WI38 (cell line): ENCODE data around the gene SCYGR5.
"Not testable (repeated sequence)": the region's sequence is repeated elsewhere in the genome, so short reads cannot be mapped to it uniquely, and the experiment has no call there.

Source experiments
- H3K4me3 ChIP-seq: 2 replicates; pipeline ENCODE4 v1.5.1; 2011; ENCODE audit warnings: low read depth, mild to moderate bottlenecking, control low read depth, low read length
- TF ChIP-seq, protein P1 (sequence below): IDR thresholded peaks from 2 replicates; pipeline ENCODE4 v1.5.1; 2012; ENCODE audit warnings: low read depth, mild to moderate bottlenecking, control low read depth, low read length

The SCYGR5 gene, protein sequence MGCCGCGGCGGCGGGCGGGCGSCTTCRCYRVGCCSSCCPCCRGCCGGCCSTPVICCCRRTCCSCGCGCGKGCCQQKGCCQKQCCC

DNA sequence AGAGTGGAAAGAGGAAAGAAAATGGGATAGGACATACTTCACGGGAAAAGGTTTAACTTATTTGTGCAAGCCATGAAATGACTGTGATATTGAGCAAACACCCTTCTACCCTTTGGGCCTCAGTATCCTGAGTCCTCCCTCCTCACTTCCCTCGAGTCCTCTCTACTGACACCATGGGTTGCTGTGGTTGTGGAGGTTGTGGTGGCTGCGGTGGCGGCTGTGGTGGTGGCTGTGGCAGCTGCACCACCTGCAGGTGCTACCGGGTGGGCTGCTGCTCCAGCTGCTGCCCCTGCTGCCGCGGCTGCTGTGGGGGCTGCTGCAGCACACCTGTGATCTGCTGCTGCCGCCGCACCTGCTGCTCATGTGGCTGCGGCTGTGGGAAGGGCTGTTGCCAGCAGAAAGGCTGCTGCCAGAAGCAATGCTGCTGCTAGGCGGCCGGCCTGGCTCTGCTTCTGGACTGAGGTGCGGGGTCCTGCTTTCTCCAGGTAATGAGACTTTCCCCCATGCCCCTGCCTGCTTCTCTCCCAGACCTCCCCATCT, at the start of gene SCYGR5:
Gene SCYGR5 (plus strand): TSS at position 174 of the 540 bp plus-strand sequence. CDS start 0 bp downstream, at position 174.
- H3K4me3 ChIP-seq, result not testable (repeated sequence)

DNA sequence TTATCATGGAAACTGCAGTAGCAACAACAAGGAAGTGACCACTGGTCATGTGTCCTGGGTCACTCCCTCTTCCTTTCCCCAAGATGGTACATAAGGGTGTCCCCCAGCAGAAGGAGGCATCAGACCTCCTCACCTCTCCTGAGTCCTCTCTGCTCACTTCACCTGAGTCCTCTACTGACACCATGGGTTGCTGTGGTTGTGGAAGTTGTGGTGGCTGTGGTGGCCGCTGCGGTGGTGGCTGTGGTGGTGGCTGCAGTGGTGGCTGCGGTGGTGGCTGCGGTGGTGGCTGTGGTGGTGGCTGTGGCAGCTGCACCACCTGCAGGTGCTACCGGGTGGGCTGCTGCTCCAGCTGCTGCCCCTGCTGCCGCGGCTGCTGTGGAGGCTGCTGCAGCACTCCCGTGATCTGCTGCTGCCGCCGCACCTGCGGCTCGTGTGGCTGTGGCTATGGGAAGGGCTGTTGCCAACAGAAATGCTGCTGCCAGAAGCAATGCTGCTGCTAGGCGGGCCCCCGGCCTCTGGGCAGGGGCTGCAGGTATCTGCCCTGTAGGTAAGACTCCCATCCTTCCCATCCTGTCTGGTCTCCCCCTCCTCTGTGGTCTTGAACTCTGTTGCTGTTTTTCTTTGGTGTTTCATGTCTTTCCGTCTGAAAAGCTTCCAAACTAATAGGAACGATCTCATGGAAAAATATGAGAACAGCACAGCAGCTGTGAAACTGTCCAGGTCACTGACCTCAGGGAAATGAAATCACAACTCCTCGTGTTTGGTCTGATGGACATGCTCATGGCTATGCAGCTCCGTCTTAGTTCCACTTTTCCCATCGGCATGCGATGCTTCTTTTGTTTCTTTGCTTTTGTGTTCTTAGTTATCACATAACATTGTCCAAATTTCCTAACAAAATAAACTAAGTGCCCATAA, 49.0 kb upstream of the SCYGR5 start, which contains the start of gene SCYGR4:
Gene SCYGR4 (plus strand): TSS at position 183 of the 915 bp plus-strand sequence. CDS start 0 bp downstream, at position 183.
- no peak within 1 kb of the TSS for H3K4me3 ChIP-seq
- TF ChIP-seq, protein P1, sequence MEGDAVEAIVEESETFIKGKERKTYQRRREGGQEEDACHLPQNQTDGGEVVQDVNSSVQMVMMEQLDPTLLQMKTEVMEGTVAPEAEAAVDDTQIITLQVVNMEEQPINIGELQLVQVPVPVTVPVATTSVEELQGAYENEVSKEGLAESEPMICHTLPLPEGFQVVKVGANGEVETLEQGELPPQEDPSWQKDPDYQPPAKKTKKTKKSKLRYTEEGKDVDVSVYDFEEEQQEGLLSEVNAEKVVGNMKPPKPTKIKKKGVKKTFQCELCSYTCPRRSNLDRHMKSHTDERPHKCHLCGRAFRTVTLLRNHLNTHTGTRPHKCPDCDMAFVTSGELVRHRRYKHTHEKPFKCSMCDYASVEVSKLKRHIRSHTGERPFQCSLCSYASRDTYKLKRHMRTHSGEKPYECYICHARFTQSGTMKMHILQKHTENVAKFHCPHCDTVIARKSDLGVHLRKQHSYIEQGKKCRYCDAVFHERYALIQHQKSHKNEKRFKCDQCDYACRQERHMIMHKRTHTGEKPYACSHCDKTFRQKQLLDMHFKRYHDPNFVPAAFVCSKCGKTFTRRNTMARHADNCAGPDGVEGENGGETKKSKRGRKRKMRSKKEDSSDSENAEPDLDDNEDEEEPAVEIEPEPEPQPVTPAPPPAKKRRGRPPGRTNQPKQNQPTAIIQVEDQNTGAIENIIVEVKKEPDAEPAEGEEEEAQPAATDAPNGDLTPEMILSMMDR, result no peak

DNA sequence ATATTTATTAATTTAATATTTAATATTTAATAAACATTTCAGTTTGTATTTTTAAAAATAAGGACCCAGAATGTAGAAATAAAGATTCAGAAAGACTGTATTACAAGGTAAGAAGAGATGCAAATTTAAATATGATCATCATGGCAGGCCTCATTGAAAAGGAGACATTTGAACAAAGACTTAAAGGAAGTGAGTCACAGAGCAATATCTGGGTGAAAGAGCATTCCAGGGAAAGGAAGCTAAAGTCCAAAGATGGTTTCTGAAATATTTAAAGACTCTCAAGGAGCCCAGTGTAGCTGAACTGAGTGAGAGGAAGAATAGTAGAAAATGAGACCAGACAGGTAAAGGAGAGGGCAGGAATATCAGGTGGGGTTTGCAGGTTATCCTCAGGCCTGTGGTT, 43.4 kb upstream of the SCYGR5 start:
- H3K4me3 ChIP-seq, result no peak overlapping the region
- TF ChIP-seq, protein P1, result no peak

DNA sequence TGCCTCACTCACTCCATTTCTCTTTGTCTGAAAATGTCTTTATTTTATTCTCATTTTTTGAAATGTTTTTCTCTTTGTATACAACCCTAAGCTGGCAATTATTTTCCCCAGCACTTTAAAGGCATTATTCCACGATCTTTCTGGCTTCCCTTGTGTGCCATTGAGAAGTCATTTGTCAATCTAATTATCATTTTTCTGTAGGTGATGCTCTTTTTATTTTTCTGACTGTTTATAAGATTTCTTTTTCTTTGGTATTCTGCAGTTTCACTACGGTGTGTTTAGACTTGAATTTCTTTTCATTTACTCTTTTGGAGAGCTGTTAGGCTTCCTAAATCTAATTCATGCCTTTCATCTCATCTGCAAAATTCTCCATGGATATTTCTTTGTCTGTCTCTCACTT, 41.2 kb upstream of the SCYGR5 start:
- TF ChIP-seq, protein P1, result no peak
- no peak overlapping the region for H3K4me3 ChIP-seq

DNA sequence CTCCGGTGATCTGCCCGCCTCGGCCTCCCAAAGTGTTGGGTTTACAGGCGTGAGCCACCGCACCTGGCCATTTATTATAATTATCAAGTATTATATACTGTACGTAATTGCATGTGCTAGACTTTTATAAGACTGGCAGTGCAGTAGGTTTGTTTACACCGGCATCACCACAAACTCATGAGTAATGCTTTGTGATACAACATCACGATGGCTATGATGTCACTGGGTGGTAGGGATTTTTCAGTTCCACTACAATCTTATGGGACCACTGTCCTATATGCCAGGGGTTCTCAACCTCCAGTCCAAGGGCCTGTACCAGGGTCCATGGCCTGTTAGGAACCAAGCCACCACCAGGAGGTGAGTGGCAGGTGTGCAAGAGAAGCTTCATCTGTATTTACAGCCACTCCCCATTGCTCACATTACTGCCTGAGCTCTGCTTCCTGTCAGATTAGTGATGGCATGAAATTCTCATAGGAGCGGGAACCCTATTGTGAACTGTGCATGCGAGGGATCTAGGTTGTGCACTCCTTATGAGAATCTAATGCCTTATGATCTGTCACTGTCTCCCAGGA, 39.9 kb upstream of the SCYGR5 start:
- TF ChIP-seq, protein P1, result no peak
- no peak overlapping the region for H3K4me3 ChIP-seq

DNA sequence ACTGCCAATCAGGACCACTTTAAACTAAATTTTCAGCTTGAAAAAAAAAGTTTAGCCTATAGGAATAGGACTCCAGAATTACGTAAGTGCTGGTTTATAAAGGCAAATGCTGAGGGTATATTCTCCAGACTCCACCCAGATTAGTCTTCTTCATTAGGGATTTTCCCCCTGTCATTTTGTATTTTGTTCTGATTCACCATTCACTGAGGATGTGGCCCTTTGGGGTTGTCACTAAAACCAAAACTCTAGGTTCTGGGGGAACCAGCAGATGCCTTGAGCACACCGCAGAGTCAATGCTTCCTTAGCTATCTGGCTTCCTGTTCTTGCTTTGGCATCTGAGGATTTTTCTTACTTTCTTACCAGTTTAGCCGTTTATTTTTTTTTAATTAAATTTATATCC, 38.8 kb upstream of the SCYGR5 start:
- no peak overlapping the region for H3K4me3 ChIP-seq
- TF ChIP-seq, protein P1, result no peak

DNA sequence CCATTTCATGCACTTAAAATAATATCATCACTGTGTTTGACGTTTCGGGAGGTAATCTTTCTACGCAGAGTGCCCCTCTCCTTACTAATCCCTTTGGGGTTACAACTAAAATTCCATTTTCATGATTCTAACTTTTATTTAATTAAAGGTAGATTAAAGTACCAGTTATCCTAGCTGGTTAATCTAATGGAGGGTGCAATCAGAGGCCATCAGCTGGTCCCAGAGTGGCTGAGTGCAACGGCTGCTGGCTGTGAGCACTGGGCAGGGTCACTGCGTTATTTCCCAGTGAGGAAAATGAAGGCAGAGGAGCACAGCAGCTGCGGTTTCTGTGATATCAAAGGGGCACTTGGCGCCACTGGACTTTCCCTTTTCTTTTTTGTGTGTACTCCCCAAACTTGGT, 37.2 kb upstream of the SCYGR5 start:
- no peak overlapping the region for H3K4me3 ChIP-seq
- TF ChIP-seq, protein P1, result no peak
